ENCODE measurements around the gene CTTN. TPM values are rescaled to one million over a fixed set of nuclear protein-coding genes. Genes with fewer than 3 reads are reported as not detected.
A peak's percentile ranks its signal among the peaks of the same experiment; 100 is the strongest.

The CTTN gene
- total and polyA plus RNA-seq, 7 experiments from 2014 or later: 0.07 to 2.6 (median 1.8) TPM; not detected in 1

- H3K27me3 Mint-ChIP-seq: peaks cover 8 to 21% (median 10%) of the 10 kb centered on the region in 5 donors
- H3K36me3 ChIP-seq (ENCODE audit: control insufficient read depth in 2 of 3, insufficient read depth in 3 of 3, low read length in 3 of 3): no peaks in the 10 kb centered on the region
- no peaks in the 10 kb centered on the region for H3K36me3 Mint-ChIP-seq
- ChIA-PET CTCF (no interaction called here), POLR2A (no interaction called here)
- H3K9me3 Mint-ChIP-seq: no peaks in the 10 kb centered on the region
- no peak overlapping the region for H3K4me3 Mint-ChIP-seq
- H3K9me3 ChIP-seq (ENCODE audit: control insufficient read depth in 2 of 3, low read length in 3 of 3): no peaks in the 10 kb centered on the region
- no peak for ATAC-seq
- no peak overlapping the region for H3K27ac ChIP-seq (ENCODE audit: low read depth, low read length)
- H3K27ac Mint-ChIP-seq: no peak overlapping the region
- intact Hi-C loops (cut with micrococcal nuclease): no loop called here
- H3K4me1 Mint-ChIP-seq: peaks cover 0 to 6% (median 0%) of the 10 kb centered on the region in 7 donors
- no peak for DNase-seq
- no peak overlapping the region for H3K4me3 ChIP-seq (ENCODE audit: low read length)
- no peaks in the 10 kb centered on the region for H3K4me1 ChIP-seq (ENCODE audit: control insufficient read depth in 2 of 2, insufficient read depth in 2 of 2, low read length in 2 of 2)
- H3K27me3 ChIP-seq (ENCODE audit: control insufficient read depth in 2 of 2, insufficient read depth in 2 of 2, low read length in 2 of 2): no peaks in the 10 kb centered on the region
Measured at GRCh38 chr11:70468256-70469195, 70.2 kb downstream of the CTTN start.

GRCh38 chr11:70470127-70470526 lies 71.8 kb downstream of the CTTN start:
- intact Hi-C loops (cut with micrococcal nuclease): loop anchor here in 1 of 2 donors (10.0 kb wide), 1 partner anchor 785 kb away; no protein-coding TSS in a partner anchor

GRCh38 chr11:70471254-70471653 lies 72.9 kb downstream of the CTTN start:
- H3K9me3 ChIP-seq (ENCODE audit: control insufficient read depth in 2 of 3, low read length in 3 of 3): no peaks in the 10 kb centered on the region
- CTCF ChIA-PET: no interaction called here
- no peaks in the 10 kb centered on the region for H3K27me3 ChIP-seq (ENCODE audit: control insufficient read depth in 2 of 2, insufficient read depth in 2 of 2, low read length in 2 of 2)
- no peaks in the 10 kb centered on the region for H3K36me3 Mint-ChIP-seq
- H3K4me1 Mint-ChIP-seq: peaks cover 0 to 6% (median 0%) of the 10 kb centered on the region in 7 donors
- ATAC-seq (no peak), DNase-seq (peak in 2 of 9 donors; percentile 4)
- no peak overlapping the region for H3K27ac ChIP-seq (ENCODE audit: low read depth, low read length)
- peak overlapping the region in 1 of 9 donors; percentile 72 for H3K27ac Mint-ChIP-seq
- no peaks in the 10 kb centered on the region for H3K36me3 ChIP-seq (ENCODE audit: control insufficient read depth in 2 of 3, insufficient read depth in 3 of 3, low read length in 3 of 3)
- no peaks in the 10 kb centered on the region for H3K9me3 Mint-ChIP-seq
- peaks cover 0 to 8% (median 0%) of the 10 kb centered on the region in 5 donors for H3K27me3 Mint-ChIP-seq
- H3K4me3 ChIP-seq (ENCODE audit: low read length): no peak overlapping the region
- H3K4me3 Mint-ChIP-seq: no peak overlapping the region
- no peaks in the 10 kb centered on the region for H3K4me1 ChIP-seq (ENCODE audit: control insufficient read depth in 2 of 2, insufficient read depth in 2 of 2, low read length in 2 of 2)
- POLR2A ChIA-PET: no interaction called here
- intact Hi-C loops (cut with micrococcal nuclease): loop anchor here in 1 of 2 donors (10.0 kb wide), 1 partner anchor 786 kb away; no protein-coding TSS in a partner anchor

More at GRCh38 chr11:70470127-70470526, 71.8 kb downstream of the CTTN start:
- no peak overlapping the region for H3K27ac ChIP-seq (ENCODE audit: low read depth, low read length)
- CTCF ChIA-PET: no interaction called here
- Mint-ChIP-seq H3K4me1 (peaks cover 0 to 6% (median 0%) of the 10 kb centered on the region in 7 donors), H3K4me3 (no peak overlapping the region), H3K9me3 (no peaks in the 10 kb centered on the region), H3K27ac (peak overlapping the region in 1 of 9 donors; percentile 51), H3K27me3 (peaks cover 5 to 13% (median 7%) of the 10 kb centered on the region in 5 donors), H3K36me3 (no peaks in the 10 kb centered on the region)
- no peaks in the 10 kb centered on the region for H3K9me3 ChIP-seq (ENCODE audit: control insufficient read depth in 2 of 3, low read length in 3 of 3)
- H3K4me3 ChIP-seq (ENCODE audit: low read length): no peak overlapping the region
- DNase-seq (no peak), ATAC-seq (peak; percentile 26)
- POLR2A ChIA-PET: no interaction called here
- H3K27me3 ChIP-seq (ENCODE audit: control insufficient read depth in 2 of 2, insufficient read depth in 2 of 2, low read length in 2 of 2): no peaks in the 10 kb centered on the region
- no peaks in the 10 kb centered on the region for H3K36me3 ChIP-seq (ENCODE audit: control insufficient read depth in 2 of 3, insufficient read depth in 3 of 3, low read length in 3 of 3)
- H3K4me1 ChIP-seq (ENCODE audit: control insufficient read depth in 2 of 2, insufficient read depth in 2 of 2, low read length in 2 of 2): no peaks in the 10 kb centered on the region

DNA sequence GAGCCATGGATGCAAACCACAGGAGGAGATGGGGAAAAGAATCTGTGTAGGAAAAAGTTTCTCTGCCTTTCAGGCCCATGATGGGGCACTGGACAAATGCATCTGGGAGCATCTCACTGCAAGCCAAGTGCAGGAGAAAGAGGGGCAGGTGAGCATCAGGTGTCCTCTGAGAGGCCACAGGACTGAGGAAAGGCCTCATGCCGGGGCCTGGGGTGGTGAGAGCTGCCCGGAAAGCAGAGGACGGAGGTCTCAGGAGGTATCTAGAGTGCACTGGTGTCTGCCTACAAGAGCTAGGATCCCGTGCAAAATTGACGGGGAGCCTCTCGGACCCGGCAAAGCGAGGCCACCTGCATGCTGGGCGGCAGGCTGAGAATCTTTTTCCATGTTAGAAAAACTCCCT lies 73.9 kb downstream of the CTTN start:
- no peak overlapping the region for H3K4me3 ChIP-seq (ENCODE audit: low read length)
- Mint-ChIP-seq H3K36me3 (no peaks in the 10 kb centered on the region), H3K27ac (no peak overlapping the region), H3K4me1 (peaks cover 0 to 6% (median 0%) of the 10 kb centered on the region in 7 donors), H3K9me3 (no peaks in the 10 kb centered on the region), H3K27me3 (peaks cover 0 to 8% (median 0%) of the 10 kb centered on the region in 5 donors), H3K4me3 (no peak overlapping the region)
- no peaks in the 10 kb centered on the region for H3K4me1 ChIP-seq (ENCODE audit: control insufficient read depth in 2 of 2, insufficient read depth in 2 of 2, low read length in 2 of 2)
- DNase-seq (no peak), ATAC-seq (no peak)
- POLR2A ChIA-PET: no interaction called here
- no peaks in the 10 kb centered on the region for H3K36me3 ChIP-seq (ENCODE audit: control insufficient read depth in 2 of 3, insufficient read depth in 3 of 3, low read length in 3 of 3)
- no peak overlapping the region for H3K27ac ChIP-seq (ENCODE audit: low read depth, low read length)
- no peaks in the 10 kb centered on the region for H3K9me3 ChIP-seq (ENCODE audit: control insufficient read depth in 2 of 3, low read length in 3 of 3)
- H3K27me3 ChIP-seq (ENCODE audit: control insufficient read depth in 2 of 2, insufficient read depth in 2 of 2, low read length in 2 of 2): no peaks in the 10 kb centered on the region
- intact Hi-C loops (cut with micrococcal nuclease): loop anchor here in 1 of 2 donors (10.0 kb wide), 1 partner anchor 787 kb away; no protein-coding TSS in a partner anchor
- CTCF ChIA-PET: no interaction called here

DNA sequence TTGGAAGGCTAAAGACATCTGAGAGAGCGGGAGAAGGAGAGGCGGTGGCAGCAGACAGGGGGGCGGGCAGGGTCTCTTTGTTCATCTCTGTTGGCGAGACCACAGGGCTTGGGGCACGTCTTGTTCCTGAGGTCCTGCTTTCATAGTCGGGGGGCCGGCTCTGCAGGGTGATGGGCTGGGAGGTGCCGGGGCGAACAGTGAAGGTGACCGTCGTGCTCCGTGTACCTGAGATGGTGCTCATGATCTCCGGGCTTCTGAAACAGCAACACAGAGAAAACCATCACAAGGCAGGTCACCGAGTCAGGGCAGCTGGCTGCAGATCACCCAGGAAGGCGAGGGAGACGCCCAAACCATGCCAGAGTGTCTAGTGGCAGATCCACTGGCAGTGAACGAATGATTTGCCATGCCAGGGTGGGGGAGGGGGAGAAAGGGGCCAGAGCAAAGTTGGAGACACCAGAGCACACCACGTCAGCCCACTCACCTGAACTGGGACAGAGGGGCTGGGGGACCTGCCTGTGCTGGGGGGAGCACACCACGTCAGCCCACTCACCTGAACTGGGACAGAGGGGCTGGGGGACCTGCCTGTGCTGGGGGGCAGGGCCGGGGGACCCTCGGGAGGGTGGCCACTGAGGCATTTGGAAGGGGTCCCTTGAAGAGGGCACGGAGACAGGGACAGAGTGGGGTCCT lies 75.0 kb downstream of the CTTN start:
- Mint-ChIP-seq H3K9me3 (no peaks in the 10 kb centered on the region), H3K36me3 (no peaks in the 10 kb centered on the region), H3K4me3 (no peak overlapping the region), H3K27me3 (peaks cover 0 to 8% (median 0%) of the 10 kb centered on the region in 5 donors), H3K4me1 (peaks cover 0 to 6% (median 0%) of the 10 kb centered on the region in 7 donors), H3K27ac (no peak overlapping the region)
- Histone ChIP-seq H3K27me3 (ENCODE audit: control insufficient read depth in 2 of 2, insufficient read depth in 2 of 2, low read length in 2 of 2) (no peaks in the 10 kb centered on the region), H3K27ac (ENCODE audit: low read depth, low read length) (no peak overlapping the region), H3K36me3 (ENCODE audit: control insufficient read depth in 2 of 3, insufficient read depth in 3 of 3, low read length in 3 of 3) (no peaks in the 10 kb centered on the region), H3K4me1 (ENCODE audit: control insufficient read depth in 2 of 2, insufficient read depth in 2 of 2, low read length in 2 of 2) (no peaks in the 10 kb centered on the region), H3K9me3 (ENCODE audit: control insufficient read depth in 2 of 3, low read length in 3 of 3) (no peaks in the 10 kb centered on the region), H3K4me3 (ENCODE audit: low read length) (no peak overlapping the region)
- intact Hi-C loops (cut with micrococcal nuclease): loop anchor here in 1 of 2 donors (10.0 kb wide), 1 partner anchor 789 kb away; no protein-coding TSS in a partner anchor
- DNase-seq (no peak), ATAC-seq (no peak)
- ChIA-PET CTCF (no interaction called here), POLR2A (no interaction called here)

- POLR2A ChIA-PET: no interaction called here
- Mint-ChIP-seq H3K36me3 (no peaks in the 10 kb centered on the region), H3K27ac (no peak overlapping the region), H3K4me3 (no peak overlapping the region), H3K27me3 (peaks cover 0 to 8% (median 0%) of the 10 kb centered on the region in 5 donors), H3K4me1 (peaks cover 0 to 6% (median 0%) of the 10 kb centered on the region in 7 donors), H3K9me3 (no peaks in the 10 kb centered on the region)
- H3K4me1 ChIP-seq (ENCODE audit: control insufficient read depth in 2 of 2, insufficient read depth in 2 of 2, low read length in 2 of 2): no peaks in the 10 kb centered on the region
- no peak overlapping the region for H3K4me3 ChIP-seq (ENCODE audit: low read length)
- intact Hi-C loops (cut with micrococcal nuclease): loop anchor here in 1 of 2 donors (10.0 kb wide), 1 partner anchor 789 kb away; no protein-coding TSS in a partner anchor
- no peaks in the 10 kb centered on the region for H3K36me3 ChIP-seq (ENCODE audit: control insufficient read depth in 2 of 3, insufficient read depth in 3 of 3, low read length in 3 of 3)
- H3K9me3 ChIP-seq (ENCODE audit: control insufficient read depth in 2 of 3, low read length in 3 of 3): no peaks in the 10 kb centered on the region
- DNase-seq (no peak), ATAC-seq (no peak)
- CTCF ChIA-PET: no interaction called here
- H3K27ac ChIP-seq (ENCODE audit: low read depth, low read length): no peak overlapping the region
- no peaks in the 10 kb centered on the region for H3K27me3 ChIP-seq (ENCODE audit: control insufficient read depth in 2 of 2, insufficient read depth in 2 of 2, low read length in 2 of 2)
Measured at GRCh38 chr11:70473873-70474690, 75.8 kb downstream of the CTTN start.

All from naive thymus-derived CD4-positive, alpha-beta T cell (primary cell).